Measurements from ENCODE around the gene ACOD1.
"Not testable (repeated sequence)": the region's sequence is repeated elsewhere in the genome, so short reads cannot be mapped to it uniquely, and the experiment has no call there.

Gene ACOD1

GRCh38 chr13:76917095-76917494, 31.2 kb upstream of the ACOD1 start:
- TF ChIP-seq CTCF (IDR thresholded peaks at IDR 0.05; ENCODE audit: extremely low read depth, insufficient read depth, missing control alignments), result no peak
- in situ Hi-C loops (cut with MboI; ENCODE audit: low pct_unique_long_range_greater_than_20kb, low sequenced_read_pairs, unreplicated experiment), result no loop called here

GRCh38 chr13:76917755-76918481, 30.4 kb upstream of the ACOD1 start:
- DNase-seq (ENCODE audit: low spot score); in situ Hi-C loops (cut with MboI; ENCODE audit: low pct_unique_long_range_greater_than_20kb, low sequenced_read_pairs, unreplicated experiment): not testable (repeated sequence)

More at GRCh38 chr13:76917095-76917494, 31.2 kb upstream of the ACOD1 start:
- no peak for DNase-seq (ENCODE audit: low spot score)

GRCh38 chr13:76921516-76921915, 26.8 kb upstream of the ACOD1 start:
- no peak for TF ChIP-seq CTCF (IDR thresholded peaks at IDR 0.05; ENCODE audit: extremely low read depth, insufficient read depth, missing control alignments)
- in situ Hi-C loops (cut with MboI; ENCODE audit: low pct_unique_long_range_greater_than_20kb, low sequenced_read_pairs, unreplicated experiment), result no loop called here
- no peak for DNase-seq (ENCODE audit: low spot score)

GRCh38 chr13:76925115-76925514, 23.2 kb upstream of the ACOD1 start:
- in situ Hi-C loops (cut with MboI; ENCODE audit: low pct_unique_long_range_greater_than_20kb, low sequenced_read_pairs, unreplicated experiment), result no loop called here
- no peak for DNase-seq (ENCODE audit: low spot score)
- TF ChIP-seq CTCF (IDR thresholded peaks at IDR 0.05; ENCODE audit: extremely low read depth, insufficient read depth, missing control alignments), result no peak

- no peak for DNase-seq (ENCODE audit: low spot score)
- TF ChIP-seq CTCF (IDR thresholded peaks at IDR 0.05; ENCODE audit: extremely low read depth, insufficient read depth, missing control alignments), result no peak
- in situ Hi-C loops (cut with MboI; ENCODE audit: low pct_unique_long_range_greater_than_20kb, low sequenced_read_pairs, unreplicated experiment), result no loop called here
These were observed 20.4 kb upstream of the ACOD1 start for GRCh38 chr13:76927955-76928354.

DNA sequence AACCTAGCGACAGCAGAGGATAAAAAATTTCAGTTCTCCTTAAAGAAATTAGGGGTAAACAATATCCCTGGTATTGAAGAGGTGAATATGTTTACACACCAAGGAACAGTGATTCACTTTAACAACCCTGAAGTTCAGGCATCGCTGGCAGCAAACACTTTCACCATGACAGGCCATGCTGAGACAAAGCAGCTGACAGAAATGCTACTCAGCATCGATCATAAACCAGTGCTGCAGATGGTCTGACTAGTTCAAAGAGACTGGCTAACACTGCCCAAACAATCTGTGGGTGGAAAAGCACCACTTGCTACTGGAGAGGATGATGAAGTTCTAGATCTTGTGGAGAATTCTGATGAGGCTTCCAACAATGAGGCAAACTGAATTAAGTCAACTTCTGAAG, 19.9 kb upstream of the ACOD1 start:
- in situ Hi-C loops (cut with MboI; ENCODE audit: low pct_unique_long_range_greater_than_20kb, low sequenced_read_pairs, unreplicated experiment), result no loop called here
- TF ChIP-seq CTCF (IDR thresholded peaks at IDR 0.05; ENCODE audit: extremely low read depth, insufficient read depth, missing control alignments), result no peak
- DNase-seq (ENCODE audit: low spot score), result no peak

DNA sequence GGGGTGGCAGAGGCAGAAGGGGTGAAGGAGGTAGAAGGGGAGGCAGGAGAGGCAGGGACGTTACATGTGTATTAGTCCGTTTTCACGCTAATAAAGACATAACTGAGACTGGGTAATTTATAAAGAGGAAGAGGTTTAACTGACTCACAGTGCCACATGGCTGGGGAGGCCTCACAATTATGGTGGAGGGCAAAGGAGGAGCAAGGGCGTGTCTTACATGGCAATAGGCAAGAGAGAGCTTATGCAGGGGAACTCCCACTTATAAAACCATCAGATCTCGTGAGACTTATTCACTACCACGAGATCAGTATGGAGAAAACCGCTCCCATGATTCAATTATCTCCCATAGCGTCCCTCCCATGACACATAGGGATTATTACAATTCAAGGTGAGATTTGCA, 19.0 kb upstream of the ACOD1 start:
- no peak for TF ChIP-seq CTCF (IDR thresholded peaks at IDR 0.05; ENCODE audit: extremely low read depth, insufficient read depth, missing control alignments)
- DNase-seq (ENCODE audit: low spot score), result no peak
- in situ Hi-C loops (cut with MboI; ENCODE audit: low pct_unique_long_range_greater_than_20kb, low sequenced_read_pairs, unreplicated experiment), result no loop called here
